ENCODE results near the gene C12orf60.

Gene C12orf60

GRCh38 chr12:14839262-14839661 is 35.8 kb downstream of the C12orf60 start:
- no peak for DNase-seq

GRCh38 chr12:14840616-14841015 is 37.1 kb downstream of the C12orf60 start:
- DNase-seq = no peak

GRCh38 chr12:14841761-14842160 is 38.3 kb downstream of the C12orf60 start:
- DNase-seq = no peak

- no peak for DNase-seq
These were observed 38.8 kb downstream of the C12orf60 start for GRCh38 chr12:14842315-14842714.

GRCh38 chr12:14843425-14843887 is 40.0 kb downstream of the C12orf60 start, which contains the start of gene ART4:
Gene ART4, minus strand, starts transcription at chr12:14843526. Its CDS starts 413 bp downstream, at chr12:14843113.
- no peak for DNase-seq

- no peak for DNase-seq
These were observed 40.9 kb downstream of the C12orf60 start for GRCh38 chr12:14844401-14844800.

GRCh38 chr12:14845350-14845750 is 41.9 kb downstream of the C12orf60 start:
- peak; percentile 89 for DNase-seq

GRCh38 chr12:14846042-14846587 is 42.6 kb downstream of the C12orf60 start:
- no peak for DNase-seq

GRCh38 chr12:14846876-14847580 is 43.6 kb downstream of the C12orf60 start:
- DNase-seq = no peak

GRCh38 chr12:14849661-14850060 is 46.2 kb downstream of the C12orf60 start:
- DNase-seq = no peak

GRCh38 chr12:14850929-14851663 is 47.6 kb downstream of the C12orf60 start:
- no peak for DNase-seq

GRCh38 chr12:14852880-14853279 is 49.4 kb downstream of the C12orf60 start:
- no peak for DNase-seq

- DNase-seq = no peak
These were observed 50.5 kb downstream of the C12orf60 start for GRCh38 chr12:14853961-14854360.

GRCh38 chr12:14854586-14855183 is 51.2 kb downstream of the C12orf60 start:
- no peak for DNase-seq

- no peak for DNase-seq
These were observed 55.0 kb downstream of the C12orf60 start for GRCh38 chr12:14858513-14858912.

- DNase-seq = no peak
These were observed 57.0 kb downstream of the C12orf60 start for GRCh38 chr12:14860490-14860889.

- no peak for DNase-seq
These were observed 65.5 kb downstream of the C12orf60 start for GRCh38 chr12:14868916-14869506.

- no peak for DNase-seq
These were observed 67.8 kb downstream of the C12orf60 start for GRCh38 chr12:14871247-14871646.

GRCh38 chr12:14871886-14872285 is 68.4 kb downstream of the C12orf60 start:
- no peak for DNase-seq

GRCh38 chr12:14873440-14874185 is 70.1 kb downstream of the C12orf60 start:
- DNase-seq = peak; percentile 33

Measured in NCI-H1694 (cell line).